Endothelial cell of umbilical vein (primary cell): Measurements from ENCODE around the gene COX5A. TPM values are rescaled to one million over a fixed set of nuclear protein-coding genes. Genes with fewer than 3 reads are reported as not detected.
"Not testable (repeated sequence)": the region's sequence is repeated elsewhere in the genome, so short reads cannot be mapped to it uniquely, and the experiment has no call there.

Experiments
- BruUV-seq: library from RNA; stranded (reverse); fragments of 400-500 nt; replicated peaks from 2 replicates; lab custom pipeline; 2021; lab: Mats Ljungman, UMichigan
- CTCF ChIA-PET: fragments of 300-600, 350-600 bp; sonication (Branson Sonifier 250); formaldehyde crosslinking; loops from one replicate; lab custom pipeline; 2021; ENCODE audit warnings: antibody characterized with exemption, inconsistent platforms; lab: Charles Lee
- POLR2A ChIA-PET: fragments of 300-600, 350-600 bp; sonication (Branson Sonifier 250); formaldehyde crosslinking; loops from one replicate; lab custom pipeline; 2021; ENCODE audit warnings: antibody characterized with exemption, inconsistent platforms; lab: Charles Lee
- DNase-seq: peaks from one replicate; pipeline ENCODE4 v3.0.0-alpha.2; 2011; ENCODE audit warnings: low read depth, low spot score
- FAIRE-seq: peaks from 2 replicates; lab custom pipeline; 2011; peaks lifted over from hg19 to GRCh38; lab: Jason Lieb, UNC
- H2AFZ ChIP-seq: 2 replicates; pipeline ENCODE4 v1.6.0; 2012; ENCODE audit warnings: low read depth, low read length, control low read depth, inconsistent platforms
- H3K27ac ChIP-seq: 2 replicates; pipeline ENCODE4 v1.5.1; 2011; ENCODE audit warnings: low read depth, mild to moderate bottlenecking, control low read depth, low read length, moderate library complexity; ENCODE audit not compliant: insufficient read depth
- H3K27me3 ChIP-seq, 2 experiments: 2 replicates each; pipeline versions ENCODE4 v1.6.0 to v1.6.1; 2011; ENCODE audit warnings: low read length in 2 of 2, mixed read lengths in 1 of 2; ENCODE audit not compliant: control insufficient read depth in 2 of 2, insufficient read depth in 2 of 2
- H3K36me3 ChIP-seq, 2 experiments: 2 replicates in 1 of 2; 3 replicates in 1 of 2; pipeline ENCODE4 v1.5.1; 2011; ENCODE audit warnings: low read length in 2 of 2, mild to moderate bottlenecking in 1 of 2, moderate library complexity in 1 of 2; ENCODE audit not compliant: control insufficient read depth in 2 of 2, insufficient read depth in 2 of 2; ENCODE audit errors: extremely low read depth in 1 of 2
- H3K4me1 ChIP-seq: 3 replicates; pipeline ENCODE4 v1.5.1; 2011; ENCODE audit warnings: mild to moderate bottlenecking, low read length; ENCODE audit not compliant: control insufficient read depth, insufficient read depth; ENCODE audit errors: extremely low read depth
- H3K4me2 ChIP-seq: 2 replicates; pipeline ENCODE4 v1.6.1; 2011; ENCODE audit warnings: low read length, control low read depth, mixed read lengths; ENCODE audit not compliant: insufficient read depth
- H3K4me3 ChIP-seq, 3 experiments: fragments of 200-600 bp in 1 of 3; sonication (generic), shearing (Covaris generic) in 1 of 3; replicated peaks in 1 of 3; 2 replicates each; pipeline ENCODE4 v1.5.1; 2011 to 2016; ENCODE audit warnings: control low read depth in 3 of 3, low read length in 3 of 3, mild to moderate bottlenecking in 2 of 3, inconsistent platforms in 1 of 3, low read depth in 1 of 3, moderate library complexity in 1 of 3; ENCODE audit not compliant: insufficient read depth in 1 of 3
- H3K79me2 ChIP-seq: 2 replicates; pipeline ENCODE4 v1.6.0; 2012; ENCODE audit warnings: low read length, inconsistent platforms; ENCODE audit not compliant: control insufficient read depth, insufficient read depth
- H3K9ac ChIP-seq: replicated peaks from 2 replicates; pipeline ENCODE3; 2011; ENCODE audit warnings: low read length, control low read depth; ENCODE audit not compliant: insufficient read depth; ENCODE audit errors: extremely low read depth
- H3K9me1 ChIP-seq: replicated peaks from 3 replicates; pipeline ENCODE4 v1.6.0; 2011; ENCODE audit warnings: mild to moderate bottlenecking, low read length; ENCODE audit not compliant: control insufficient read depth, insufficient read depth; ENCODE audit errors: extremely low read depth
- H3K9me3 ChIP-seq: replicated peaks from 2 replicates; pipeline ENCODE4 v1.5.1; 2012; ENCODE audit warnings: low read length, inconsistent platforms; ENCODE audit not compliant: control insufficient read depth, insufficient read depth
- H4K20me1 ChIP-seq: replicated peaks from 2 replicates; pipeline ENCODE3; 2011; ENCODE audit warnings: mild to moderate bottlenecking, low read length; ENCODE audit not compliant: control insufficient read depth, insufficient read depth; ENCODE audit errors: extremely low read depth
- EZH2 ChIP-seq: IDR thresholded peaks from 2 replicates; pipeline ENCODE4 v1.6.1; 2012; ENCODE audit warnings: borderline replicate concordance, low read depth, mild to moderate bottlenecking, moderate library complexity, low read length, inconsistent platforms; ENCODE audit not compliant: severe bottlenecking
- FOS ChIP-seq: IDR thresholded peaks from 2 replicates; pipeline ENCODE4 v1.6.1; 2011; ENCODE audit warnings: mild to moderate bottlenecking, low read length, moderate library complexity, borderline replicate concordance; ENCODE audit not compliant: insufficient read depth
- GATA2 ChIP-seq: IDR thresholded peaks from 2 replicates; pipeline ENCODE4 v1.7.0; 2011; ENCODE audit warnings: low read depth, mild to moderate bottlenecking, moderate library complexity, mixed read lengths, low read length; ENCODE audit not compliant: insufficient read length, insufficient read depth
- JUN ChIP-seq: IDR thresholded peaks from 2 replicates; pipeline ENCODE4 v1.6.1; 2011; ENCODE audit warnings: borderline replicate concordance, low read depth; ENCODE audit not compliant: insufficient read length, insufficient read depth
- MAX ChIP-seq: IDR thresholded peaks from 2 replicates; pipeline ENCODE4 v1.6.1; 2011; ENCODE audit not compliant: insufficient read depth, insufficient read length
- MYC ChIP-seq: IDR thresholded peaks from one replicate; pipeline ENCODE4 v1.6.1; 2011; ENCODE audit warnings: mild to moderate bottlenecking, low read depth, low read length
- POLR2A ChIP-seq: IDR thresholded peaks from 2 replicates; pipeline ENCODE4 v1.6.1; 2012; ENCODE audit warnings: low read depth, mild to moderate bottlenecking, control low read depth, low read length
- POLR2AphosphoS5 ChIP-seq: IDR thresholded peaks from 2 replicates; pipeline ENCODE4 v1.6.1; 2012; ENCODE audit warnings: low read depth, mild to moderate bottlenecking, control low read depth, low read length, moderate library complexity; ENCODE audit not compliant: insufficient read depth
- dilution Hi-C: fragments of 300-500 bp; cut with MboI; formaldehyde crosslinking; loops from one replicate; pipeline ENCODE4 v1.15.0; 2019; ENCODE audit warnings: low sequenced_read_pairs; ENCODE audit not compliant: extremely low pct_ligation_motif_present
- intact Hi-C: fragments of 100-400 bp; cut with micrococcal nuclease; formaldehyde crosslinking; loops from one replicate; pipeline ENCODE4 v1.10.0; 2022
- polyA plus RNA-seq, 4 experiments: library from polyadenylated mRNA; depleted of rRNA in 3 of 4; stranded (reverse) in 3 of 4; unstranded in 1 of 4; fragments of >200 nt; gene quantifications; 2 replicates each; pipeline versions ENCODE4 v1.2.1 to v1.2.3, GENCODE V29; 2011 to 2012; ENCODE audit warnings: missing spikeins in 1 of 4
- total RNA-seq: library from RNA; stranded (reverse); gene quantifications from 2 replicates; pipeline ENCODE4 v1.2.3, GENCODE V29; 2021
- TF ChIP-seq, protein P1 (sequence below), 2 donors: IDR thresholded peaks; 1 replicate in 1 of 2; 2 replicates in 1 of 2; pipeline ENCODE4 v1.5.1; 2011; ENCODE audit warnings: low read length in 2 of 2, mild to moderate bottlenecking in 2 of 2, moderate library complexity in 2 of 2, control low read depth in 1 of 2, inconsistent platforms in 1 of 2, low read depth in 1 of 2; ENCODE audit not compliant: insufficient read depth in 1 of 2; ENCODE audit errors: extremely low read depth in 1 of 2

The COX5A gene
- total and polyA plus RNA-seq, 2 donors (not counting 3 experiments of a cell fraction or from before 2014, with no cell fraction given): 134 to 220 TPM

GRCh38 chr15:74888716-74889115, 49.2 kb downstream of the COX5A start:
- TF ChIP-seq FOS (no peak), GATA2 (no peak), MAX (no peak), EZH2 (no peak), MYC (no peak), POLR2A (no peak), POLR2AphosphoS5 (no peak), JUN (no peak)
- TF ChIP-seq, protein P1, sequence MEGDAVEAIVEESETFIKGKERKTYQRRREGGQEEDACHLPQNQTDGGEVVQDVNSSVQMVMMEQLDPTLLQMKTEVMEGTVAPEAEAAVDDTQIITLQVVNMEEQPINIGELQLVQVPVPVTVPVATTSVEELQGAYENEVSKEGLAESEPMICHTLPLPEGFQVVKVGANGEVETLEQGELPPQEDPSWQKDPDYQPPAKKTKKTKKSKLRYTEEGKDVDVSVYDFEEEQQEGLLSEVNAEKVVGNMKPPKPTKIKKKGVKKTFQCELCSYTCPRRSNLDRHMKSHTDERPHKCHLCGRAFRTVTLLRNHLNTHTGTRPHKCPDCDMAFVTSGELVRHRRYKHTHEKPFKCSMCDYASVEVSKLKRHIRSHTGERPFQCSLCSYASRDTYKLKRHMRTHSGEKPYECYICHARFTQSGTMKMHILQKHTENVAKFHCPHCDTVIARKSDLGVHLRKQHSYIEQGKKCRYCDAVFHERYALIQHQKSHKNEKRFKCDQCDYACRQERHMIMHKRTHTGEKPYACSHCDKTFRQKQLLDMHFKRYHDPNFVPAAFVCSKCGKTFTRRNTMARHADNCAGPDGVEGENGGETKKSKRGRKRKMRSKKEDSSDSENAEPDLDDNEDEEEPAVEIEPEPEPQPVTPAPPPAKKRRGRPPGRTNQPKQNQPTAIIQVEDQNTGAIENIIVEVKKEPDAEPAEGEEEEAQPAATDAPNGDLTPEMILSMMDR (IDR thresholded peaks at IDR 0.05; ENCODE audit: extremely low read depth in 1 of 2, insufficient read depth in 1 of 2, low read depth in 1 of 2, low read length in 2 of 2): no peak
- Histone ChIP-seq H3K4me2 (no peak overlapping the region), H3K27ac (no peak overlapping the region), H3K9me1 (no peaks in the 10 kb centered on the region), H3K9ac (no peak overlapping the region), H2AFZ (peak overlapping the region; percentile 70), H3K79me2 (peaks cover 6% of the 10 kb centered on the region), H3K9me3 (no peaks in the 10 kb centered on the region), H3K4me1 (peaks cover 12% of the 10 kb centered on the region), H3K27me3 (no peaks in the 10 kb centered on the region), H3K36me3 (peaks cover 0 to 6% of the 10 kb centered on the region in 2 experiments), H4K20me1 (no peaks in the 10 kb centered on the region), H3K4me3 (no peak overlapping the region)
- BruUV-seq: no TSS peak
- FAIRE-seq (no peak), DNase-seq (no peak)
- ChIA-PET POLR2A (interaction anchor here (1.4 kb wide), 1 partner anchor 18 kb away, joined by 3 read pairs; the partner anchor contains the start of gene FAM219B), CTCF (interaction anchor here (3.1 kb wide), 1 partner anchor 13 kb away, joined by 28 read pairs; no protein-coding TSS in a partner anchor)
- intact Hi-C loops: loop anchor here (1.0 kb wide), 1 partner anchor 18 kb away; the partner anchor contains the start of gene FAM219B
- dilution Hi-C loops: no loop called here

GRCh38 chr15:74887537-74888193, 50.2 kb downstream of the COX5A start:
- H3K27me3 ChIP-seq, H3K9me1 ChIP-seq, POLR2A ChIA-PET, intact Hi-C loops, H3K36me3 ChIP-seq, BruUV-seq, FAIRE-seq, H3K9me3 ChIP-seq, DNase-seq, H3K4me3 ChIP-seq, H2AFZ ChIP-seq, H3K9ac ChIP-seq, H4K20me1 ChIP-seq, dilution Hi-C loops, H3K79me2 ChIP-seq, H3K4me2 ChIP-seq, H3K27ac ChIP-seq: not testable (repeated sequence)
- CTCF ChIA-PET: interaction anchor here (1.6 to 3.1 kb wide), 2 partner anchors 14 kb away, joined by 5 to 28 read pairs; no protein-coding TSS in a partner anchor
- peaks cover 12% of the 10 kb centered on the region for H3K4me1 ChIP-seq
